HepG2 (cell line): ENCODE results near the gene LTA4H. TPM values are rescaled to one million over a fixed set of nuclear protein-coding genes. Genes with fewer than 3 reads are reported as not detected.

Source experiments
- ATAC-seq: fragments of 200-7000 bp; cut with Tn5 transposase; 3 replicates; pipeline ENCODE4 v1.9.1; 2020; ENCODE audit warnings: mild to moderate bottlenecking, moderate library complexity
- BruUV-seq: library from RNA; stranded (reverse); fragments of 400-500 nt; replicated peaks from 2 replicates; lab custom pipeline; 2021; lab: Mats Ljungman, UMichigan
- CTCF ChIA-PET: fragments of 300-600 bp; formaldehyde crosslinking; extraction: SDS; loops from one replicate; lab custom pipeline; 2021; ENCODE audit warnings: low total read pairs, inconsistent platforms, low intra/inter-chr PET ratio; lab: Yijun Ruan, JAX
- POLR2A ChIA-PET: fragments of 350-600 bp; sonication (Branson Sonifier 250); formaldehyde crosslinking; loops from one replicate; lab custom pipeline; 2020; ENCODE audit warnings: antibody characterized with exemption, inconsistent platforms; lab: Yijun Ruan, JAX
- DNase-seq: peaks from one replicate; pipeline ENCODE4 v3.0.0-alpha.2; 2015; ENCODE audit warnings: low spot score
- FAIRE-seq: peaks from 3 replicates; lab custom pipeline; 2011; peaks lifted over from hg19 to GRCh38; lab: Jason Lieb, UNC
- H2AFZ ChIP-seq: one replicate; pipeline ENCODE4 v1.6.1; 2011; ENCODE audit warnings: low read length, inconsistent platforms
- H3K27ac ChIP-seq: fragments of 300-600 bp; 3 replicates; pipeline ENCODE4 v1.8.0; 2011; ENCODE audit warnings: mixed run types, mild to moderate bottlenecking, mixed read lengths, low read length, inconsistent platforms; ENCODE audit not compliant: insufficient read depth; ENCODE audit errors: extremely low read length
- H3K27me3 ChIP-seq, 2 experiments: fragments of 200-600 bp in 1 of 2; 2 replicates in 1 of 2; 3 replicates in 1 of 2; pipeline versions ENCODE4 v1.6.0 to v1.8.0; 2011; ENCODE audit warnings: low read length in 2 of 2, mild to moderate bottlenecking in 2 of 2, moderate library complexity in 2 of 2, inconsistent platforms in 1 of 2; ENCODE audit not compliant: insufficient read depth in 2 of 2, control insufficient read depth in 1 of 2
- H3K36me3 ChIP-seq, 2 experiments: fragments of 200-600 bp in 1 of 2; replicated peaks in 1 of 2; 2 replicates in 1 of 2; 3 replicates in 1 of 2; pipeline versions ENCODE4 v1.5.1 to v1.8.0; 2011; ENCODE audit warnings: low read length in 2 of 2, inconsistent platforms in 1 of 2; ENCODE audit not compliant: insufficient read depth in 2 of 2, control insufficient read depth in 1 of 2
- H3K4me1 ChIP-seq: 2 replicates; pipeline ENCODE4 v1.5.1; 2012; ENCODE audit warnings: low read length, inconsistent platforms; ENCODE audit not compliant: insufficient read depth
- H3K4me2 ChIP-seq: 2 replicates; pipeline ENCODE4 v1.6.0; 2011; ENCODE audit warnings: low read depth, low read length, inconsistent platforms
- H3K4me3 ChIP-seq, 3 experiments: fragments of 200-600 bp in 1 of 3; sonication (generic), shearing (Covaris generic) in 1 of 3; replicated peaks in 1 of 3; 2 replicates each; pipeline ENCODE4 v1.5.1; 2011 to 2016; ENCODE audit warnings: low read length in 3 of 3, inconsistent platforms in 2 of 3, low read depth in 2 of 3, mild to moderate bottlenecking in 2 of 3, control low read depth in 1 of 3, mixed read lengths in 1 of 3; ENCODE audit not compliant: insufficient read depth in 1 of 3
- H3K79me2 ChIP-seq: one replicate; pipeline ENCODE4 v1.6.1; 2011; ENCODE audit warnings: low read length, inconsistent platforms; ENCODE audit not compliant: insufficient read depth
- H3K9ac ChIP-seq: 2 replicates; pipeline ENCODE4 v1.6.0; 2011; ENCODE audit warnings: mild to moderate bottlenecking, low read depth, low read length, inconsistent platforms; ENCODE audit not compliant: insufficient read depth
- H3K9me3 ChIP-seq: 2 replicates; pipeline ENCODE4 v1.5.1; 2012; ENCODE audit warnings: mild to moderate bottlenecking, low read length
- H4K20me1 ChIP-seq: 2 replicates; pipeline ENCODE4 v1.6.0; 2011; ENCODE audit warnings: inconsistent platforms, mild to moderate bottlenecking, low read length, moderate library complexity; ENCODE audit not compliant: insufficient read depth
- CENPBD1 ChIP-seq: sonication (generic); formaldehyde crosslinking; IDR thresholded peaks from 2 replicates; pipeline ENCODE4 v1.8.0; 2022; ENCODE audit warnings: missing genetic modification reagents, low read depth, mild to moderate bottlenecking, borderline replicate concordance
- HDAC2 ChIP-seq: sonication (generic); formaldehyde crosslinking; IDR thresholded peaks from 2 replicates; pipeline ENCODE4 v1.4.0; 2020; ENCODE audit warnings: missing genetic modification reagents
- HDAC6 ChIP-seq: fragments of 200-600 bp; sonication (generic); IDR thresholded peaks from 2 replicates; pipeline ENCODE4 v1.7.0; 2017; ENCODE audit warnings: mild to moderate bottlenecking, antibody characterized with exemption, low read length, low read depth
- KMT2B ChIP-seq: IDR thresholded peaks from 2 replicates; pipeline ENCODE4 v1.6.1; 2016; ENCODE audit warnings: missing genetic modification reagents, missing compliant biosample characterization
- SNAPC4 ChIP-seq: sonication (generic); formaldehyde crosslinking; IDR thresholded peaks from 2 replicates; pipeline ENCODE4 v1.4.0; 2020; ENCODE audit warnings: mild to moderate bottlenecking, missing genetic modification reagents
- SOX13 ChIP-seq, 3 experiments: fragments of 450-650 bp in 1 of 3; sonication (generic) in 1 of 3; formaldehyde crosslinking in 1 of 3; IDR thresholded peaks in 2 of 3; conservative IDR thresholded peaks in 1 of 3; 2 replicates each; pipeline versions ENCODE4 v1.5.0 to v1.6.1; 2016 to 2020; ENCODE audit warnings: antibody characterized with exemption in 1 of 3, mild to moderate bottlenecking in 1 of 3, missing compliant biosample characterization in 1 of 3, missing genetic modification reagents in 1 of 3, moderate library complexity in 1 of 3
- SP4 ChIP-seq: sonication (generic); formaldehyde crosslinking; IDR thresholded peaks from 2 replicates; pipeline ENCODE4 v1.8.1; 2023; ENCODE audit warnings: mild to moderate bottlenecking, missing genetic modification reagents
- SSRP1 ChIP-seq: IDR thresholded peaks from 2 replicates; pipeline ENCODE4 v1.6.1; 2016; ENCODE audit warnings: control low read depth
- ZNF331 ChIP-seq: sonication (generic); formaldehyde crosslinking; IDR thresholded peaks from 2 replicates; pipeline ENCODE4 v1.4.0; 2020; ENCODE audit warnings: missing genetic modification reagents
- ZNF564 ChIP-seq: sonication (generic); formaldehyde crosslinking; IDR thresholded peaks from 2 replicates; pipeline ENCODE4 v1.8.1; 2023; ENCODE audit warnings: mild to moderate bottlenecking, missing genetic modification reagents
- WGBS: methylation state at CpG from one replicate; pipeline ENCODE4 v1.1.6; 2017; ENCODE audit warnings: low lambda C conversion rate; 5-methylcytosine and 5-hydroxymethylcytosine counted together
- in situ Hi-C: cut with HindIII; loops from 2 replicates; pipeline ENCODE4 v1.10.0; 2017; ENCODE audit warnings: low pct_unique_long_range_greater_than_20kb; ENCODE audit not compliant: extremely low pct_ligation_motif_present
- intact Hi-C: fragments of 100-400 bp; cut with micrococcal nuclease; formaldehyde crosslinking; loops from one replicate; pipeline ENCODE4 v1.10.0; 2022; ENCODE audit not compliant: unreplicated experiment
- polyA plus RNA-seq, 8 experiments: library from polyadenylated mRNA; depleted of rRNA in 3 of 8; stranded (reverse) in 7 of 8; unstranded in 1 of 8; fragments of >200 nt; fragmentation: Illumina TruSeq in 4 of 8; extraction: Trizol in 4 of 8; gene quantifications; 2 replicates each; pipeline versions ENCODE4 v1.2.1 to v1.2.3, GENCODE V29; 2011 to 2016; ENCODE audit warnings: low read depth in 4 of 8, missing spikeins in 1 of 8, mixed read lengths in 1 of 8; ENCODE audit not compliant: insufficient read depth in 1 of 8
- total RNA-seq, 5 experiments: library from RNA; depleted of rRNA; stranded (reverse); fragments of >200 nt; fragmentation: Illumina TruSeq; extraction: Trizol; gene quantifications; 2 replicates each; pipeline ENCODE4 v1.2.3, GENCODE V29; 2016; ENCODE audit warnings: low read depth in 1 of 5
- TF ChIP-seq, protein P1 (sequence below): sonication (generic); formaldehyde crosslinking; conservative IDR thresholded peaks from 2 replicates; pipeline ENCODE4 v1.4.0; 2020; ENCODE audit warnings: missing genetic modification reagents
- TF ChIP-seq, protein P2 (sequence below): sonication (generic); formaldehyde crosslinking; IDR thresholded peaks from 2 replicates; pipeline ENCODE4 v1.4.0; 2020; ENCODE audit warnings: mild to moderate bottlenecking, missing genetic modification reagents
- TF ChIP-seq, protein P3 (sequence below): sonication (generic); formaldehyde crosslinking; conservative IDR thresholded peaks from 2 replicates; pipeline ENCODE4 v1.4.0; 2020; ENCODE audit warnings: missing genetic modification reagents

Gene LTA4H
- total and polyA plus RNA-seq, 2 of the 13 experiments (the other 11 are each of a cell fraction or from before 2014, with no cell fraction given): 87.5 to 90.4 TPM

DNA sequence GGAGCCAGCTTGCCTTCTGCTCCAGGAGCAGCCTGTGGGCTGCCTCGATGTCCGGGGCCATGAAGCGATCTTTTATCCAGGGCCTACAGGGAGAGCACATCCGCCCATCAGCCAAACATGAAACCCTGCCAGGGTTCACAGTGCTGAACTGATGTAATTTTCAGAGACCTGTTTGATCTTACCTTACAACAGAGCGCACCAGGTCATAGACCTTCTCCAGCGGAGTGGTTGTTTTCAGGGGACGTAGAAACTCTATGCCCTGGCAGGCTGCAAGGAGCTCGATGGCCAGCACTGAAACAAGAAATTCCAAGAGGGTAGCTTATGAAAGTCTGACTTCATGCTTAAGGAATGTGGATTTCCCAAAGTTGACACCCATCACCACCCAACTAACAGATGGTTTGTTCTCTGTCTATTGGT lies 59.0 kb downstream of the LTA4H start (continued):
- TF ChIP-seq HDAC2 (peak; percentile 84; the same call in 1 of the 2 replicates), KMT2B (CRISPR knock-in tag) (no peak), ZNF331 (peak; percentile 52; the same call in 1 of the 2 replicates)
- TF ChIP-seq, protein P1, sequence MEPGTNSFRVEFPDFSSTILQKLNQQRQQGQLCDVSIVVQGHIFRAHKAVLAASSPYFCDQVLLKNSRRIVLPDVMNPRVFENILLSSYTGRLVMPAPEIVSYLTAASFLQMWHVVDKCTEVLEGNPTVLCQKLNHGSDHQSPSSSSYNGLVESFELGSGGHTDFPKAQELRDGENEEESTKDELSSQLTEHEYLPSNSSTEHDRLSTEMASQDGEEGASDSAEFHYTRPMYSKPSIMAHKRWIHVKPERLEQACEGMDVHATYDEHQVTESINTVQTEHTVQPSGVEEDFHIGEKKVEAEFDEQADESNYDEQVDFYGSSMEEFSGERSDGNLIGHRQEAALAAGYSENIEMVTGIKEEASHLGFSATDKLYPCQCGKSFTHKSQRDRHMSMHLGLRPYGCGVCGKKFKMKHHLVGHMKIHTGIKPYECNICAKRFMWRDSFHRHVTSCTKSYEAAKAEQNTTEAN (CRISPR knock-in tag): 0 out of 2 replicates have a peak, but pooled peaks have one; percentile 43
- TF ChIP-seq, protein P2, sequence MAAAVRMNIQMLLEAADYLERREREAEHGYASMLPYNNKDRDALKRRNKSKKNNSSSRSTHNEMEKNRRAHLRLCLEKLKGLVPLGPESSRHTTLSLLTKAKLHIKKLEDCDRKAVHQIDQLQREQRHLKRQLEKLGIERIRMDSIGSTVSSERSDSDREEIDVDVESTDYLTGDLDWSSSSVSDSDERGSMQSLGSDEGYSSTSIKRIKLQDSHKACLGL: no peak

GRCh38 chr12:95975491-95975890 lies 59.9 kb downstream of the LTA4H start:
- DNase-seq (no peak), ATAC-seq (no peak), FAIRE-seq (no peak)
- TF ChIP-seq SOX13 (IDR thresholded peaks at IDR 0.05) (no peak), SOX13 (CRISPR knock-in tag; conservative IDR thresholded peaks at IDR 0.05 in 1 of 2, IDR thresholded peaks at IDR 0.05 in 1 of 2) (no peak), SSRP1 (CRISPR knock-in tag) (no peak), HDAC6 (no peak), ZNF564 (no peak), SNAPC4 (no peak), CENPBD1 (no peak), SP4 (CRISPR knock-in tag) (no peak)
- TF ChIP-seq, protein P3, sequence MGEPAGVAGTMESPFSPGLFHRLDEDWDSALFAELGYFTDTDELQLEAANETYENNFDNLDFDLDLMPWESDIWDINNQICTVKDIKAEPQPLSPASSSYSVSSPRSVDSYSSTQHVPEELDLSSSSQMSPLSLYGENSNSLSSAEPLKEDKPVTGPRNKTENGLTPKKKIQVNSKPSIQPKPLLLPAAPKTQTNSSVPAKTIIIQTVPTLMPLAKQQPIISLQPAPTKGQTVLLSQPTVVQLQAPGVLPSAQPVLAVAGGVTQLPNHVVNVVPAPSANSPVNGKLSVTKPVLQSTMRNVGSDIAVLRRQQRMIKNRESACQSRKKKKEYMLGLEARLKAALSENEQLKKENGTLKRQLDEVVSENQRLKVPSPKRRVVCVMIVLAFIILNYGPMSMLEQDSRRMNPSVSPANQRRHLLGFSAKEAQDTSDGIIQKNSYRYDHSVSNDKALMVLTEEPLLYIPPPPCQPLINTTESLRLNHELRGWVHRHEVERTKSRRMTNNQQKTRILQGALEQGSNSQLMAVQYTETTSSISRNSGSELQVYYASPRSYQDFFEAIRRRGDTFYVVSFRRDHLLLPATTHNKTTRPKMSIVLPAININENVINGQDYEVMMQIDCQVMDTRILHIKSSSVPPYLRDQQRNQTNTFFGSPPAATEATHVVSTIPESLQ (CRISPR knock-in tag): no peak
- in situ Hi-C loops (loop anchor here (25.0 kb wide), 1 partner anchor 388 kb away; no protein-coding TSS in a partner anchor), intact Hi-C loops (no loop called here)
- TSS peak; percentile 42 for BruUV-seq
- H3K4me3 ChIP-seq: no peak overlapping the region
- WGBS: 79% methylated on average over 4 of the region's 4 CpGs
- POLR2A ChIA-PET: interaction anchor here (3.8 to 7.0 kb wide), 2 partner anchors 9 to 33 kb away, joined by 64 to 92 read pairs; partner anchors contain the start of genes AMDHD1 and CCDC38
- CTCF ChIA-PET: no interaction called here
- no peaks in the 10 kb centered on the region for H4K20me1 ChIP-seq
- peak overlapping the region; percentile 74 for H3K27ac ChIP-seq
- 0 out of 2 replicates have a peak overlapping the region, but pooled peaks have one; percentile 11 for H3K9ac ChIP-seq
- H3K4me2 ChIP-seq: 0 out of 2 replicates have a peak overlapping the region, but pooled peaks have one; percentile 59
- H2AFZ ChIP-seq: no peak overlapping the region
- no peaks in the 10 kb centered on the region for H3K36me3 ChIP-seq
- H3K4me1 ChIP-seq: peaks cover 88% of the 10 kb centered on the region
- no peaks in the 10 kb centered on the region for H3K9me3 ChIP-seq
- no peaks in the 10 kb centered on the region for H3K27me3 ChIP-seq
- H3K79me2 ChIP-seq: no peaks in the 10 kb centered on the region
